Measurements from ENCODE around the gene PTPRT.

GRCh38 chr20:42308171-42308570, 881.5 kb downstream of the PTPRT start:
- TF ChIP-seq CTCF (conservative IDR thresholded peaks at IDR 0.05 in 1 of 2, IDR thresholded peaks at IDR 0.05 in 1 of 2; ENCODE audit: low read depth in 1 of 2, low read length in 2 of 2) = no peak
- no peak for TF ChIP-seq EZH2 (IDR thresholded peaks at IDR 0.05; ENCODE audit: low read length, missing control alignments)
